Type B pancreatic cell (in vitro differentiated cells): Measurements from ENCODE around the gene DNMT3L. TPM values are rescaled to one million over a fixed set of nuclear protein-coding genes. Genes with fewer than 3 reads are reported as not detected.

Experiments used
- DNase-seq: peaks from one replicate; pipeline ENCODE4 v3.0.0; 2021; ENCODE audit warnings: mixed read lengths; ENCODE audit not compliant: unreplicated experiment; ENCODE audit errors: extremely low spot score
- H3K27ac Mint-ChIP-seq: 2 replicates; pipeline ENCODE4 v1.8.0; 2021; ENCODE audit warnings: mild to moderate bottlenecking, mixed read lengths
- H3K27me3 Mint-ChIP-seq: 2 replicates; pipeline ENCODE4 v1.8.0; 2021; ENCODE audit warnings: mixed read lengths
- H3K36me3 Mint-ChIP-seq: 2 replicates; pipeline ENCODE4 v1.8.0; 2021; ENCODE audit warnings: mixed read lengths
- H3K4me1 Mint-ChIP-seq: one replicate; pipeline ENCODE4 v1.8.0; 2021; ENCODE audit warnings: mixed read lengths; ENCODE audit not compliant: unreplicated experiment
- H3K4me3 Mint-ChIP-seq: 2 replicates; pipeline ENCODE4 v1.8.0; 2021; ENCODE audit warnings: mild to moderate bottlenecking, mixed read lengths
- H3K9me3 Mint-ChIP-seq: 2 replicates; pipeline ENCODE4 v1.8.0; 2021; ENCODE audit warnings: mixed read lengths
- total RNA-seq: library from RNA; stranded (reverse); gene quantifications from 2 replicates; pipeline ENCODE4 v1.2.1, GENCODE V29; 2021; ENCODE audit warnings: low replicate concordance
- TF ChIP-seq, protein P1 (sequence below): fragments of 200-600 bp; sonication (generic); conservative IDR thresholded peaks from 2 replicates; pipeline ENCODE4 v1.5.0; 2021; ENCODE audit warnings: antibody characterized with exemption, mild to moderate bottlenecking

Gene DNMT3L
- total RNA-seq, 1 donor from 2014 or later, result not detected

DNA sequence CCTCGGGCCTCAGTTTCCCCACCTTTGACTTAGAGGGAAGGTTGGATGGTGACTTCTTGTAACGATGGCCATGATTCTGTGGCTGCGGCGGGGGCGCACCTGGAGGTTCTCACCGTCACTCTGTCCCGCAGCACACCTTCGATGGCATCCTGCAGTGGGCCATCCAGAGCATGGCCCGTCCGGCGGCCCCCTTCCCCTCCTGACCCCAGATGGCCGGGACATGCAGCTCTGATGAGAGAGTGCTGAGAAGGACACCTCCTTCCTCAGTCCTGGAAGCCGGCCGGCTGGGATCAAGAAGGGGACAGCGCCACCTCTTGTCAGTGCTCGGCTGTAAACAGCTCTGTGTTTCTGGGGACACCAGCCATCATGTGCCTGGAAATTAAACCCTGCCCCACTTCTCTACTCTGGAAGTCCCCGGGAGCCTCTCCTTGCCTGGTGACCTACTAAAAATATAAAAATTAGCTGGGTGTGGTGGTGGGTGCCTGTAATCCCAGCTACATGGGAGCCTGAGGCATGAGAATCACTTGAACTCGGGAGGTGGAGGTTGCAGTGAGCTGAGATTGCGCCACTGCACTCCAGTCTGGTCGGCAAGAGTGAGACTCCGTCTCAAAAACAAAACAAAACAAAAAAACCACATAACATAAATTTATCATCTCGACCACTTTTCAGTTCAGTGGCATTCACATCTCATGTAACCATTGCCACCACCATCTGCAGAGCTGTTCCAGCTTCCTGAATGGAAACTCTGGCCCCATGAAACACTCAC is 36.0 kb upstream of the DNMT3L start:
- TF ChIP-seq, protein P1, sequence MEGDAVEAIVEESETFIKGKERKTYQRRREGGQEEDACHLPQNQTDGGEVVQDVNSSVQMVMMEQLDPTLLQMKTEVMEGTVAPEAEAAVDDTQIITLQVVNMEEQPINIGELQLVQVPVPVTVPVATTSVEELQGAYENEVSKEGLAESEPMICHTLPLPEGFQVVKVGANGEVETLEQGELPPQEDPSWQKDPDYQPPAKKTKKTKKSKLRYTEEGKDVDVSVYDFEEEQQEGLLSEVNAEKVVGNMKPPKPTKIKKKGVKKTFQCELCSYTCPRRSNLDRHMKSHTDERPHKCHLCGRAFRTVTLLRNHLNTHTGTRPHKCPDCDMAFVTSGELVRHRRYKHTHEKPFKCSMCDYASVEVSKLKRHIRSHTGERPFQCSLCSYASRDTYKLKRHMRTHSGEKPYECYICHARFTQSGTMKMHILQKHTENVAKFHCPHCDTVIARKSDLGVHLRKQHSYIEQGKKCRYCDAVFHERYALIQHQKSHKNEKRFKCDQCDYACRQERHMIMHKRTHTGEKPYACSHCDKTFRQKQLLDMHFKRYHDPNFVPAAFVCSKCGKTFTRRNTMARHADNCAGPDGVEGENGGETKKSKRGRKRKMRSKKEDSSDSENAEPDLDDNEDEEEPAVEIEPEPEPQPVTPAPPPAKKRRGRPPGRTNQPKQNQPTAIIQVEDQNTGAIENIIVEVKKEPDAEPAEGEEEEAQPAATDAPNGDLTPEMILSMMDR, result peak; percentile 85
- DNase-seq, result peak; percentile 87
- peak overlapping the region; percentile 57 for H3K4me3 Mint-ChIP-seq

DNA sequence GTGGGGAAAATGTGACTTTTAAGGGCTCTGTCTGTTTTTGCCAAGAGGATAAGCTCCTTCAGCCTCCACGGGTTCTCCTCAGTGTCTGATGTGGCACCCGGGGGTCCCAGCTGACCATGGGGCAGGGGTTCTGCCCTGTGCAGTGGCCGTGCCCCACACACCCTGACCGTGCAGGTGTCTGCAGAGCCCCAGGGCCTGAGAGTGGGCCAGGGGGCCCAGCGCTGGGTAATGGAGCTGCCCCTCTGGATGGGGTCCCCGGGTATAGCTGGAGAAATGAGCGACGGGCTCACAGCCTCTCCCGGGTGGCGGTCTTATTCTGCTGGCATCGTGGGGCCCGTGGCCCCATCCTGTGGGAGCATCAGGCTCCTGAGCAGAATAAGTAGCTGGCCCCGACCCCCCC is 35.2 kb upstream of the DNMT3L start:
- no peaks in the 10 kb centered on the region for H3K9me3 Mint-ChIP-seq
- no peaks in the 10 kb centered on the region for H3K36me3 Mint-ChIP-seq
- TF ChIP-seq, protein P1, result no peak
- H3K27me3 Mint-ChIP-seq, result no peaks in the 10 kb centered on the region
- peaks cover 11% of the 10 kb centered on the region for H3K4me1 Mint-ChIP-seq
- no peak for DNase-seq
- H3K4me3 Mint-ChIP-seq, result no peak overlapping the region
- no peak overlapping the region for H3K27ac Mint-ChIP-seq

More for the DNA sequence above, 36.0 kb upstream of the DNMT3L start:
- no peaks in the 10 kb centered on the region for H3K27me3 Mint-ChIP-seq
- H3K9me3 Mint-ChIP-seq, result no peaks in the 10 kb centered on the region
- H3K36me3 Mint-ChIP-seq, result no peaks in the 10 kb centered on the region
- peak overlapping the region; percentile 76 for H3K27ac Mint-ChIP-seq
- peaks cover 11% of the 10 kb centered on the region for H3K4me1 Mint-ChIP-seq

DNA sequence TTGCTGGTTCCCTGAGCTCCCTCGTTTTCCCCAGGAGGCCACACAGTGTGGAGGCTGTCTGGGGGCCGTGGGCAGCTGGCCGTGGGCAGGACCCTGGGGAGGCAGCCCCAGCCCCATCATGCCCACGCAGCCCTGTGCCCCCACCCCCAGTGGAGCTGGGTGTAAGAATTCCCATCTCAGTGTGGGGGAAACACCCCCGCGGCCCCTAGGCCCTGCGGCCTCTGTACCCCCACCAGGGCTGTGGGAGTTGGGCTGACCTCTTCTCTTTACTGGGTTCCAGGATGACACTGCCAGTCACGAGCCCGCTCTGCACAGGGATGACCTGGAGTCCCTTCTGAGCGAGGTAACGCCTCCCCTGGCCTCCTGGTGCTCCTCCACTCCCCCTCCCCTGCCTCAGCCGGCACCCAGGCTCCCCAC is 34.4 kb upstream of the DNMT3L start:
- TF ChIP-seq, protein P1, result no peak
- no peaks in the 10 kb centered on the region for H3K36me3 Mint-ChIP-seq
- DNase-seq, result no peak
- no peak overlapping the region for H3K27ac Mint-ChIP-seq
- no peaks in the 10 kb centered on the region for H3K27me3 Mint-ChIP-seq
- no peaks in the 10 kb centered on the region for H3K9me3 Mint-ChIP-seq
- H3K4me3 Mint-ChIP-seq, result no peak overlapping the region
- H3K4me1 Mint-ChIP-seq, result peaks cover 11% of the 10 kb centered on the region

DNA sequence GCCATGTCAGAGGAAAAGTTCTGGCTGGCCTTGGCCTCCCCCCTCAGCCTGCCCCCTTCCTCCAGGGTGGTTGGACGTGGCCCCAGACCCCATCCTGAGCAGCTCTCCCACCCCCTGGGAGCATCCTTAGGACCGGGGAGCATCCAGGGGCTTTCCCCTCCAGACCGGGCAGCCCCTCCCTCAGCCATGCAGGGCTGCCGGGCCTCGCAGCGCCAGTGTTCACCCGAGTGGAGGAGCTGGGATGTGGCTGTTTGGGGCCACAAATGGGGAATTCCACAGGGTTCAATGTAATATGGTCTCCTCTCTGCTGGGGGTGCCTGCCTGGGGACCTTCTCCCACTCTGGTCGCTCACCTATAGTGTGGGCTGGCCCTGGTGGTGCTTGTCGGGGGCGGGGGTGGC is 33.9 kb upstream of the DNMT3L start:
- H3K4me3 Mint-ChIP-seq, result no peak overlapping the region
- TF ChIP-seq, protein P1, result no peak
- H3K4me1 Mint-ChIP-seq, result peaks cover 8% of the 10 kb centered on the region
- no peaks in the 10 kb centered on the region for H3K36me3 Mint-ChIP-seq
- no peaks in the 10 kb centered on the region for H3K9me3 Mint-ChIP-seq
- no peak for DNase-seq
- H3K27ac Mint-ChIP-seq, result no peak overlapping the region
- no peaks in the 10 kb centered on the region for H3K27me3 Mint-ChIP-seq

DNA sequence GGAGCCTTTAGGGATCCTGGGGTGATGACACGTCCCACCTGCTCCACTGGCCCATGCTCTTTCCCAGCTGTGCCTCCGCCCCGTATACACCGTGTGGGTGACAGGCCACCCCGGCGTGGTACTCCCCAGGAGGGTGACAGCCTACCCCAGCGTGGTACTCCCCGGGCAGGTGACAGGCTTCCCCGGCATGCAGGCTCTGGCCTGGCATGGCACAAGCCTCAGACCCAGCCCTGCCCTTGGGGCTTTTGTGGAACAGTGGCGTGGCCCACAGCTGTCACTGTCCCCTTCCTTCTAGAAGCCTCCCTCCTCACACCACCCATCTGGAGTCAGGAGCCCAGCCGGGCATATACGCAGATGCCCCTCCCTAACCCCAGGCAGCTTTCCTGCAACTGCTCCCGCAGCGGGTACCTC is 33.5 kb upstream of the DNMT3L start:
- TF ChIP-seq, protein P1, result no peak
- Mint-ChIP-seq H3K27me3 (no peaks in the 10 kb centered on the region), H3K4me1 (peaks cover 8% of the 10 kb centered on the region), H3K9me3 (no peaks in the 10 kb centered on the region), H3K27ac (no peak overlapping the region), H3K36me3 (no peaks in the 10 kb centered on the region), H3K4me3 (no peak overlapping the region)
- DNase-seq, result no peak
